ENCODE data around the gene NAXD. TPM values are rescaled to one million over a fixed set of nuclear protein-coding genes. Genes with fewer than 3 reads are reported as not detected.

NAXD gene
- total RNA-seq, 4 donors from 2014 or later: 12.9 to 37.8 (median 33.3) TPM

DNA sequence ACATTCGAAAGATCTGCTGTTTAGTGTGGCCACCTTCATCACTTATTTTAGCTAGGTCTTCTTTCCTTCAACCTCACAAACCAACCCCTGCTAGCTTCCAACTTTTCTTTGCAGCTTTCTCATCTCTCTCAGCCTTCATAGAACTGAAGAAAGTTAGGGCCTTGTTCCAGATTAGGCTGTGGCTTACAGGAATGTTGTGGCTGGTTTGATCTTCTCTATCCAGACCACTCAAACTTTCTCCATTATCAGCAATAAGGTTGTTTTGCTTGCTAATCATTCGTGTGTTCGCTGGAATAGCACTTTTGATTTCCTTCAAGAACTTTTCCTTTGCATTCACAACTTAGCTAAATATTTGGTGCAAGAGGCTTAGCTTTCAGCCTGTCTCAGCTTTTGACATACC lies 45.9 kb downstream of the NAXD start:
- Histone ChIP-seq H3K9me3 (no peaks in the 10 kb centered on the region), H3K4me3 (no peak overlapping the region), H3K27me3 (no peaks in the 10 kb centered on the region), H3K36me3 (peaks cover 0 to 16% (median 6%) of the 10 kb centered on the region in 4 donors), H3K4me1 (no peaks in the 10 kb centered on the region), H3K27ac (no peak overlapping the region)
- in situ Hi-C loops (cut with MboI; ENCODE audit: low pct_ligation_motif_present in 1 of 4, low pct_unique_long_range_greater_than_20kb in 1 of 4, low sequenced_read_pairs in 3 of 4) (no loop called here), intact Hi-C loops (cut with DNase I; ENCODE audit: low total_unique reads) (no loop called here)
- DNase-seq: no peak
- WGBS, 2 donors (ENCODE audit: low coverage in 1 of 2): 96 to 97% methylated on average over 3 of the region's 3 CpGs
- TF ChIP-seq EP300 (IDR thresholded peaks at IDR 0.05; ENCODE audit: low read depth) (no peak), POLR2A (IDR thresholded peaks at IDR 0.05) (no peak), POLR2AphosphoS5 (IDR thresholded peaks at IDR 0.05) (no peak)
- TF ChIP-seq, protein P1, sequence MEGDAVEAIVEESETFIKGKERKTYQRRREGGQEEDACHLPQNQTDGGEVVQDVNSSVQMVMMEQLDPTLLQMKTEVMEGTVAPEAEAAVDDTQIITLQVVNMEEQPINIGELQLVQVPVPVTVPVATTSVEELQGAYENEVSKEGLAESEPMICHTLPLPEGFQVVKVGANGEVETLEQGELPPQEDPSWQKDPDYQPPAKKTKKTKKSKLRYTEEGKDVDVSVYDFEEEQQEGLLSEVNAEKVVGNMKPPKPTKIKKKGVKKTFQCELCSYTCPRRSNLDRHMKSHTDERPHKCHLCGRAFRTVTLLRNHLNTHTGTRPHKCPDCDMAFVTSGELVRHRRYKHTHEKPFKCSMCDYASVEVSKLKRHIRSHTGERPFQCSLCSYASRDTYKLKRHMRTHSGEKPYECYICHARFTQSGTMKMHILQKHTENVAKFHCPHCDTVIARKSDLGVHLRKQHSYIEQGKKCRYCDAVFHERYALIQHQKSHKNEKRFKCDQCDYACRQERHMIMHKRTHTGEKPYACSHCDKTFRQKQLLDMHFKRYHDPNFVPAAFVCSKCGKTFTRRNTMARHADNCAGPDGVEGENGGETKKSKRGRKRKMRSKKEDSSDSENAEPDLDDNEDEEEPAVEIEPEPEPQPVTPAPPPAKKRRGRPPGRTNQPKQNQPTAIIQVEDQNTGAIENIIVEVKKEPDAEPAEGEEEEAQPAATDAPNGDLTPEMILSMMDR (IDR thresholded peaks at IDR 0.05): no peak

DNA sequence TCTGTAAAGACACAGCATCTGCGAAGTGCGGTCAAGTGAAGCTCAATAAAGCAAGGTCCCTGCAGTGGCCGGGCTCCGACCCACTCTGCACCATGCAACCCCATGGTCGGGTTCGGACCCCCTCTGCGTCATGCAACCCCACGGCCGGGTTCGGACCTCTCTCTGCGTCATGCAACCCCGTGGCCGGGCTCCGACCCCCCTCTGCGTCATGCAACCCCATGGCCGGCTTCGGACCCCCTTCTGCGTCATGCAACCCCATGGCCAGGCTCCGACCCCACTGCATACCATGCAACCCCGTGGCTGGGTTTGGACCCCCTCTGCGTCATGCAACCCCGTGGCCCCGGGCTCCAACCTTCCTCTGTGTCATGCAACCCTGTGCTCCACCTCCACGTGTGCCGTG lies 46.7 kb downstream of the NAXD start:
- peaks cover 0 to 16% (median 6%) of the 10 kb centered on the region in 4 donors for H3K36me3 ChIP-seq
- H3K9me3 ChIP-seq: no peaks in the 10 kb centered on the region
- WGBS, 2 donors (ENCODE audit: low coverage in 1 of 2): 91% methylated on average over 7 to 16 of the region's 25 CpGs
- H3K27me3 ChIP-seq: no peaks in the 10 kb centered on the region
- no peaks in the 10 kb centered on the region for H3K4me1 ChIP-seq
- TF ChIP-seq, protein P1 (IDR thresholded peaks at IDR 0.05): no peak
- TF ChIP-seq POLR2AphosphoS5 (IDR thresholded peaks at IDR 0.05): no peak
- no peak for TF ChIP-seq POLR2A (IDR thresholded peaks at IDR 0.05)
- TF ChIP-seq EP300 (IDR thresholded peaks at IDR 0.05; ENCODE audit: low read depth): no peak
- intact Hi-C loops (cut with DNase I; ENCODE audit: low total_unique reads) (no loop called here), in situ Hi-C loops (cut with MboI; ENCODE audit: low pct_ligation_motif_present in 1 of 4, low pct_unique_long_range_greater_than_20kb in 1 of 4, low sequenced_read_pairs in 3 of 4) (no loop called here)
- H3K4me3 ChIP-seq: no peak overlapping the region
- H3K27ac ChIP-seq: no peak overlapping the region
- DNase-seq: no peak

DNA sequence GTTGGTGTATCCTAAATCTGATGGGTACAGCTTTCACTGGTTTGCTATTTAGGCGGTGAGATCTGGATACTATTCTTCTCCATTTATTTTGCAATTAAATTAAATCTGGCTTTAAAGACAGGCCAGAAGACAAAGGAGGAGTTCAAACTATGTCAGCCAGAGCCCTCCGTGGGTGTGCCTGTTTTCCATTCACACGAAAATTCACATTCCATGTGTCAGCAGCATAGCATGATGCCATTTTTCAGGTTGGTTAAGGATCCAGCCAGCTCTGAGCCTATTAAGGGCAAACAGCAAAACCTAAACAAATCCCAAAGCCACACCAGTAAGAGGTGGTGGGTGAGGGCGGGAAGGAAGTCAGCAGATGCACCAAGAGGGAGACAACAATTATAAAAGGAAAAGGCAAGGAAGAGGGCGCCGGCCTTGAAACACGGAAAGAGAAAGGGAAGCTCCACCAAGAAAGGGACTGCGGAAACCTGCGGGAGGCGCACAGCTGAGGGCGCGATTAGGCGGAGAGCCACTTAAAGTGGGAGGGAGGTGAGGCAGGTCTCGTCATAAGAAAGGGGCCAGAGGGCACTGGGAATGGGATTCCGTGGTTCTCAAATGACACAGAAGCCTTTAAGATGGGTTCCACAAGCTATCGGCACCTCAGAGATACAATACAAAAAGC lies 47.6 kb downstream of the NAXD start:
- Histone ChIP-seq H3K27me3 (no peaks in the 10 kb centered on the region), H3K4me3 (no peak overlapping the region), H3K9me3 (no peaks in the 10 kb centered on the region), H3K27ac (no peak overlapping the region), H3K36me3 (peaks cover 0 to 16% (median 6%) of the 10 kb centered on the region in 4 donors), H3K4me1 (no peaks in the 10 kb centered on the region)
- TF ChIP-seq POLR2A (IDR thresholded peaks at IDR 0.05) (no peak), EP300 (IDR thresholded peaks at IDR 0.05; ENCODE audit: low read depth) (no peak), POLR2AphosphoS5 (IDR thresholded peaks at IDR 0.05) (no peak)
- TF ChIP-seq, protein P1 (IDR thresholded peaks at IDR 0.05): no peak
- DNase-seq: no peak
- in situ Hi-C loops (cut with MboI; ENCODE audit: low pct_ligation_motif_present in 1 of 4, low pct_unique_long_range_greater_than_20kb in 1 of 4, low sequenced_read_pairs in 3 of 4): no loop called here
- 85 to 93% methylated on average over 16 of the region's 16 CpGs for WGBS, 2 donors (ENCODE audit: low coverage in 1 of 2)
- intact Hi-C loops (cut with DNase I; ENCODE audit: low total_unique reads): no loop called here

DNA sequence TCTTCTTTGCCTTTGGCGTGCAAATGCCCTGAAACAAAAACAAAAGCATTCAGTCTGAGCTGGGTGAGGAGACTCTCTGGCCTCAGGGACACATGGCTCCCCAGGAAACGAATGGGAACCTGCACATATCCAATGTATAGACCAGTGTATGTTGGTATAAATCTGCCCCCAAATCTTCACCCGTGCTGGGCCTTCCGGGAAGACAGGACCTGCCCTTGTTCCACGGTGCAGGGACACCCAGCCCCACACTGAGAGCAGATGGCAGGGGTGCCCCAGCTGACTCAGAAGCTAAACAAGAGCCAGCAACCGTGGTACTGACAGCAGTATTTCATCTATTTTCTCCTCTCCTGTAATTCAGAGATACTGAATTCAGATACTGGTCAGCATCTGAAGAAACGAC lies 48.1 kb downstream of the NAXD start:
- H3K4me1 ChIP-seq: no peaks in the 10 kb centered on the region
- peaks cover 0 to 16% (median 6%) of the 10 kb centered on the region in 4 donors for H3K36me3 ChIP-seq
- intact Hi-C loops (cut with DNase I; ENCODE audit: low total_unique reads) (no loop called here), in situ Hi-C loops (cut with MboI; ENCODE audit: low pct_ligation_motif_present in 1 of 4, low pct_unique_long_range_greater_than_20kb in 1 of 4, low sequenced_read_pairs in 3 of 4) (no loop called here)
- WGBS, 2 donors (ENCODE audit: low coverage in 1 of 2): 82 to 94% methylated on average over 2 to 7 of the region's 7 CpGs
- no peaks in the 10 kb centered on the region for H3K27me3 ChIP-seq
- TF ChIP-seq EP300 (IDR thresholded peaks at IDR 0.05; ENCODE audit: low read depth) (no peak), POLR2AphosphoS5 (IDR thresholded peaks at IDR 0.05) (no peak), POLR2A (IDR thresholded peaks at IDR 0.05) (no peak)
- TF ChIP-seq, protein P1 (IDR thresholded peaks at IDR 0.05): no peak
- no peak overlapping the region for H3K4me3 ChIP-seq
- H3K27ac ChIP-seq: no peak overlapping the region
- no peak for DNase-seq
- H3K9me3 ChIP-seq: no peaks in the 10 kb centered on the region

Data from transverse colon (tissue), 4 donors.